Inflammatory macrophage (primary cell): ENCODE data around the gene VRK2.
"Not testable (repeated sequence)": the region's sequence is repeated elsewhere in the genome, so short reads cannot be mapped to it uniquely, and the experiment has no call there.

Experiments used
- DNase-seq, 2 donors: peaks; one replicate each; pipeline ENCODE4 v3.0.0-alpha.2; 2020 to 2022

VRK2 gene

GRCh38 chr2:58110765-58111164 is 64.2 kb downstream of the VRK2 start:
- DNase-seq: no peak

- not testable (repeated sequence) for DNase-seq
These were observed 67.0 kb downstream of the VRK2 start for GRCh38 chr2:58113563-58113962.

- DNase-seq: no peak
These were observed 74.1 kb downstream of the VRK2 start for GRCh38 chr2:58120626-58121229.

- no peak for DNase-seq
These were observed 75.4 kb downstream of the VRK2 start for GRCh38 chr2:58122040-58122439.

- DNase-seq: no peak
These were observed 75.9 kb downstream of the VRK2 start for GRCh38 chr2:58122540-58122939.

- peak in 1 of 2 donors; percentile 15 for DNase-seq
These were observed 80.5 kb downstream of the VRK2 start for GRCh38 chr2:58127111-58127510.

GRCh38 chr2:58130238-58130637 is 83.6 kb downstream of the VRK2 start:
- no peak for DNase-seq

- DNase-seq: peak in 1 of 2 donors; percentile 45
These were observed 84.8 kb downstream of the VRK2 start for GRCh38 chr2:58131191-58132011.

GRCh38 chr2:58133395-58133794 is 86.8 kb downstream of the VRK2 start:
- no peak for DNase-seq

GRCh38 chr2:58135861-58136260 is 89.3 kb downstream of the VRK2 start:
- DNase-seq: no peak

- DNase-seq: peak; percentile 51 to 64
These were observed 90.6 kb downstream of the VRK2 start for GRCh38 chr2:58137221-58137620.

GRCh38 chr2:58137856-58138255 is 91.2 kb downstream of the VRK2 start:
- no peak for DNase-seq

- no peak for DNase-seq
These were observed 91.9 kb downstream of the VRK2 start for GRCh38 chr2:58138396-58139030.

- no peak for DNase-seq
These were observed 94.0 kb downstream of the VRK2 start for GRCh38 chr2:58140508-58141072.

GRCh38 chr2:58145769-58146168 is 99.2 kb downstream of the VRK2 start:
- not testable (repeated sequence) for DNase-seq

GRCh38 chr2:58146707-58147106 is 100.1 kb downstream of the VRK2 start:
- DNase-seq: no peak

- no peak for DNase-seq
These were observed 108.7 kb downstream of the VRK2 start for GRCh38 chr2:58155160-58155778.

GRCh38 chr2:58156780-58157179 is 110.2 kb downstream of the VRK2 start:
- DNase-seq: no peak

- DNase-seq: no peak
These were observed 111.1 kb downstream of the VRK2 start for GRCh38 chr2:58157754-58158153.

- no peak for DNase-seq
These were observed 111.9 kb downstream of the VRK2 start for GRCh38 chr2:58158481-58158880.

- DNase-seq: no peak
These were observed 117.3 kb downstream of the VRK2 start for GRCh38 chr2:58163913-58164312.

- DNase-seq: not testable (repeated sequence)
These were observed 121.5 kb downstream of the VRK2 start for GRCh38 chr2:58168130-58168529.

GRCh38 chr2:58169845-58170244 is 123.2 kb downstream of the VRK2 start:
- not testable (repeated sequence) for DNase-seq
